ENCODE data around the gene FAM149B1.
"Not testable (repeated sequence)": the region's sequence is repeated elsewhere in the genome, so short reads cannot be mapped to it uniquely, and the experiment has no call there.

FAM149B1 gene

GRCh38 chr10:73141603-73142002, 26.3 kb upstream of the FAM149B1 start:
- H3F3A ChIP-seq (ENCODE audit: insufficient read depth) = no peaks in the 10 kb centered on the region
- no peak overlapping the region for H3K27ac ChIP-seq (ENCODE audit: low read depth, low read length)
- no peak overlapping the region for H2AFZ ChIP-seq (ENCODE audit: low read depth, low read length, severe bottlenecking)
- H3K9me2 ChIP-seq (replicated peaks; ENCODE audit: insufficient read depth, low read length) = no peaks in the 10 kb centered on the region
- no peaks in the 10 kb centered on the region for H3K9me3 ChIP-seq (ENCODE audit: insufficient read depth, low read length)
- H3K9ac ChIP-seq (ENCODE audit: low read length) = no peak overlapping the region
- H3K4me2 ChIP-seq (ENCODE audit: low read depth, low read length, poor library complexity, severe bottlenecking) = no peak overlapping the region
- H3K4me3 ChIP-seq (ENCODE audit: insufficient read depth, low read length, poor library complexity, severe bottlenecking) = no peak overlapping the region
- no peaks in the 10 kb centered on the region for H3K79me2 ChIP-seq (ENCODE audit: insufficient read depth, low read length)
- peaks cover 24% of the 10 kb centered on the region for H3K36me3 ChIP-seq (ENCODE audit: low read length)
- H4K20me1 ChIP-seq (ENCODE audit: low read depth, low read length) = no peaks in the 10 kb centered on the region
- H3K27me3 ChIP-seq (ENCODE audit: low read length) = no peaks in the 10 kb centered on the region
- no peak for TF ChIP-seq EZH2phosphoT487 (conservative IDR thresholded peaks at IDR 0.05; ENCODE audit: low read length)
- no peak for TF ChIP-seq CTCF (IDR thresholded peaks at IDR 0.05; ENCODE audit: insufficient read depth, low read length, poor library complexity, severe bottlenecking)

GRCh38 chr10:73150633-73151413, 17.1 kb upstream of the FAM149B1 start:
- H3K9me3 ChIP-seq (ENCODE audit: insufficient read depth, low read length); H3K79me2 ChIP-seq (ENCODE audit: insufficient read depth, low read length); H3K27ac ChIP-seq (ENCODE audit: low read depth, low read length); H3K9me2 ChIP-seq (replicated peaks; ENCODE audit: insufficient read depth, low read length); H3K9ac ChIP-seq (ENCODE audit: low read length); H2AFZ ChIP-seq (ENCODE audit: low read depth, low read length, severe bottlenecking); H3K4me2 ChIP-seq (ENCODE audit: low read depth, low read length, poor library complexity, severe bottlenecking); H3K4me3 ChIP-seq (ENCODE audit: insufficient read depth, low read length, poor library complexity, severe bottlenecking); H3F3A ChIP-seq (ENCODE audit: insufficient read depth); H4K20me1 ChIP-seq (ENCODE audit: low read depth, low read length); H3K27me3 ChIP-seq (ENCODE audit: low read length): not testable (repeated sequence)
- peaks cover 32% of the 10 kb centered on the region for H3K36me3 ChIP-seq (ENCODE audit: low read length)

- Histone ChIP-seq H3K79me2 (ENCODE audit: insufficient read depth, low read length) (0 out of 2 replicates have a peak, but pooled peaks cover 4% of the 10 kb centered on the region), H3K9ac (ENCODE audit: low read length) (no peak overlapping the region), H3F3A (ENCODE audit: insufficient read depth) (peaks cover 12% of the 10 kb centered on the region), H3K36me3 (ENCODE audit: low read length) (peaks cover 33% of the 10 kb centered on the region), H3K9me3 (ENCODE audit: insufficient read depth, low read length) (no peaks in the 10 kb centered on the region), H3K9me2 (replicated peaks; ENCODE audit: insufficient read depth, low read length) (no peaks in the 10 kb centered on the region), H4K20me1 (ENCODE audit: low read depth, low read length) (no peaks in the 10 kb centered on the region), H3K4me2 (ENCODE audit: low read depth, low read length, poor library complexity, severe bottlenecking) (no peak overlapping the region), H3K27me3 (ENCODE audit: low read length) (no peaks in the 10 kb centered on the region), H3K4me3 (ENCODE audit: insufficient read depth, low read length, poor library complexity, severe bottlenecking) (no peak overlapping the region), H3K27ac (ENCODE audit: low read depth, low read length) (no peak overlapping the region), H2AFZ (ENCODE audit: low read depth, low read length, severe bottlenecking) (no peak overlapping the region)
- TF ChIP-seq EZH2phosphoT487 (conservative IDR thresholded peaks at IDR 0.05; ENCODE audit: low read length) = no peak
- TF ChIP-seq CTCF (IDR thresholded peaks at IDR 0.05; ENCODE audit: insufficient read depth, low read length, poor library complexity, severe bottlenecking) = no peak
Measured at GRCh38 chr10:73152009-73152408, 15.9 kb upstream of the FAM149B1 start.

- peaks cover 13% of the 10 kb centered on the region for H3K79me2 ChIP-seq (ENCODE audit: insufficient read depth, low read length)
- no peak overlapping the region for H3K27ac ChIP-seq (ENCODE audit: low read depth, low read length)
- H3K4me2 ChIP-seq (ENCODE audit: low read depth, low read length, poor library complexity, severe bottlenecking) = no peak overlapping the region
Measured at GRCh38 chr10:73156054-73156453, 11.9 kb upstream of the FAM149B1 start.

More at GRCh38 chr10:73156054-73156453, 11.9 kb upstream of the FAM149B1 start:
- Histone ChIP-seq H2AFZ (ENCODE audit: low read depth, low read length, severe bottlenecking) (no peak overlapping the region), H4K20me1 (ENCODE audit: low read depth, low read length) (no peaks in the 10 kb centered on the region), H3K9me2 (replicated peaks; ENCODE audit: insufficient read depth, low read length) (no peaks in the 10 kb centered on the region), H3F3A (ENCODE audit: insufficient read depth) (peaks cover 18% of the 10 kb centered on the region), H3K36me3 (ENCODE audit: low read length) (peaks cover 26% of the 10 kb centered on the region), H3K27me3 (ENCODE audit: low read length) (no peaks in the 10 kb centered on the region), H3K4me3 (ENCODE audit: insufficient read depth, low read length, poor library complexity, severe bottlenecking) (no peak overlapping the region), H3K9me3 (ENCODE audit: insufficient read depth, low read length) (no peaks in the 10 kb centered on the region), H3K9ac (ENCODE audit: low read length) (no peak overlapping the region)
- TF ChIP-seq CTCF (IDR thresholded peaks at IDR 0.05; ENCODE audit: insufficient read depth, low read length, poor library complexity, severe bottlenecking) = no peak
- no peak for TF ChIP-seq EZH2phosphoT487 (conservative IDR thresholded peaks at IDR 0.05; ENCODE audit: low read length)
